Mesodermal cell (in vitro differentiated cells): ENCODE data around the gene IL1RL2.

ENCODE experiments used
- H3K27ac ChIP-seq: 2 replicates; pipeline ENCODE4 v1.7.0; 2013; ENCODE audit warnings: mild to moderate bottlenecking, low read depth, low read length, moderate library complexity; ENCODE audit not compliant: severe bottlenecking
- H3K36me3 ChIP-seq: 2 replicates; pipeline ENCODE4 v1.7.1; 2013; ENCODE audit warnings: mild to moderate bottlenecking, low read length, moderate library complexity; ENCODE audit not compliant: control insufficient read depth, insufficient read depth
- H3K4me1 ChIP-seq: one replicate; pipeline ENCODE4 v1.7.1; 2013; ENCODE audit warnings: mild to moderate bottlenecking, low read length; ENCODE audit not compliant: insufficient read depth, control insufficient read depth, poor library complexity, severe bottlenecking
- H3K4me3 ChIP-seq: 2 replicates; pipeline ENCODE4 v1.7.0; 2013; ENCODE audit warnings: low read length, control low read depth, mild to moderate bottlenecking; ENCODE audit not compliant: insufficient read depth, poor library complexity, severe bottlenecking; ENCODE audit errors: extremely low read depth
- H3K9me3 ChIP-seq: 2 replicates; pipeline ENCODE4 v1.7.1; 2013; ENCODE audit warnings: mild to moderate bottlenecking, low read length, moderate library complexity; ENCODE audit not compliant: control insufficient read depth
- WGBS, 2 experiments: methylation state at CpG; one replicate each; pipeline ENCODE4 v1.1.5; 2013; ENCODE audit warnings: missing lambda C conversion rate in 2 of 2; ENCODE audit not compliant: insufficient coverage in 2 of 2; 5-methylcytosine and 5-hydroxymethylcytosine counted together

IL1RL2 gene

DNA sequence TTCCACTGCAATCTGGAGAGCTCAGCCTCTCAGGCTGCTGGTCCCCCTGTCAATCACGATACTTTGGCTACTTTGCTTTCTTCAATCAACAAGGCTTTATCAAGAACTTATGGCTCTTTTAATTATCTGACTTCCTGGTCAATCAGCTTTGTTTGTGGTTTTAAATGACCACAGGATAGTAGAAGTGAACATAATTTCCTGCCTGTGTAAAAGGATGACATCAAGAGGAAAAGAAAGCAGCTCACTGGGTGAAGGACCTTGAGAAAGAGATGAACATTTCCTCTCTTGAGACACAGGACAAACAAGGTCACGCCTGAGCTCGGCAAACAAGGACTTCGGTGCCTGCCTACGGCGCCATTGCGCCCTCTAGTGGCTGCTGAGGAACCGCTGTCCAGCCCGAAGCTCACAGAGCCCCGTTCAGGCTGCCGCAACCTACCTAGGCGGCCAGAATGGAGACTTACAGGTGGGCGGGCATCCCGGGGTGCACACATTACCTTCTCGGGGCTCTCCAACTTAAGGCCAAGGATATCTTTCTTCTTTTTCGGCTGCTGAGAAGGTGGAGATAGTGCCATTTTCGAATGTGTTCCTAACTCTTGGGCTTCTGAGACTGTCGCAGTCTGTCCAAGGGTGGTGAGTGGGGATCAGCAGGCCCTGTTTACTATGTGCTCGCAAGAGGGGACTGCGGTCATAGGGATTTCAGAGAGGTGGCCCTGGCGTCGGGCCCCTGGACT, 54.0 kb downstream of the IL1RL2 start:
- no peak overlapping the region for H3K4me3 ChIP-seq
- H3K36me3 ChIP-seq: no peaks in the 10 kb centered on the region
- H3K9me3 ChIP-seq: no peaks in the 10 kb centered on the region
- H3K27ac ChIP-seq: peak overlapping the region; percentile 17
- peaks cover 12% of the 10 kb centered on the region for H3K4me1 ChIP-seq
- 17 to 23% methylated on average over 16 to 17 of the region's 22 CpGs for WGBS, 2 experiments

DNA sequence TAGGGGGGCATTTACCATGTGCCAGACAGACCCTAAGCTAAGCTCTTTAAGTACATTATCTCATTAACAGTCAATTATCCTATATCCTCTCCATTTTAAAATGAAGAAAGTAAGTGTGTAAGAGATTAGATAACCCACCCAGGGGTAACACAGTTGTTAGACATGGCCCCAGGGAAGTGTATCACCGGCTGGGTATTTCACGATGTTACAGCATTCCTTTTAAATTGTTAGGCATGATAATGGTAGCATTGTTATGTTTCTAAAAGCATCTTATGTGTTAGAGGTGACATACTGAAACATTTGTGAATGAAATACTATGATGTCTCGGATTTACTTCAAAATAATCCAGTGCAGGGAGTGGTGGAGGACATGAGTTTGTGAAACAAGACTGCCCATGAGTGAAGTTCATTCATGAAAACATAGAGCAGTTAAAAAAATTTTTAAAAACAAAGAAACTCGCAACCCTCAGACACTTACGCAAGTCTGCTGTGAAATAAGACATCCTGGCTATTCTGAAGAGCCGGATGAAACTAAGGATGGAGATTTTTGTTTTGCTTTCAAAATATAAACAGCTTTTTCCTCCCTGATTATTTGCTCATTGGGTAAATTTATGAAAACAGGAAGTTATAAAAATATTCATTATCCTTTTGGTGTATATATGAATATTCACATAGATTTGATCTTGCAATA, 54.9 kb downstream of the IL1RL2 start:
- Histone ChIP-seq H3K4me1 (peaks cover 7% of the 10 kb centered on the region), H3K27ac (no peak overlapping the region), H3K36me3 (no peaks in the 10 kb centered on the region), H3K9me3 (no peaks in the 10 kb centered on the region), H3K4me3 (no peak overlapping the region)
- WGBS, 2 experiments: 68 to 87% methylated on average over 3 to 6 of the region's 6 CpGs

GRCh38 chr2:102245266-102246151, 58.7 kb downstream of the IL1RL2 start:
- no peak overlapping the region for H3K4me3 ChIP-seq
- H3K9me3 ChIP-seq: no peaks in the 10 kb centered on the region
- H3K27ac ChIP-seq: no peak overlapping the region
- WGBS, 2 experiments: 86 to 92% methylated on average over 24 to 26 of the region's 27 CpGs
- no peaks in the 10 kb centered on the region for H3K36me3 ChIP-seq
- peaks cover 4% of the 10 kb centered on the region for H3K4me1 ChIP-seq

DNA sequence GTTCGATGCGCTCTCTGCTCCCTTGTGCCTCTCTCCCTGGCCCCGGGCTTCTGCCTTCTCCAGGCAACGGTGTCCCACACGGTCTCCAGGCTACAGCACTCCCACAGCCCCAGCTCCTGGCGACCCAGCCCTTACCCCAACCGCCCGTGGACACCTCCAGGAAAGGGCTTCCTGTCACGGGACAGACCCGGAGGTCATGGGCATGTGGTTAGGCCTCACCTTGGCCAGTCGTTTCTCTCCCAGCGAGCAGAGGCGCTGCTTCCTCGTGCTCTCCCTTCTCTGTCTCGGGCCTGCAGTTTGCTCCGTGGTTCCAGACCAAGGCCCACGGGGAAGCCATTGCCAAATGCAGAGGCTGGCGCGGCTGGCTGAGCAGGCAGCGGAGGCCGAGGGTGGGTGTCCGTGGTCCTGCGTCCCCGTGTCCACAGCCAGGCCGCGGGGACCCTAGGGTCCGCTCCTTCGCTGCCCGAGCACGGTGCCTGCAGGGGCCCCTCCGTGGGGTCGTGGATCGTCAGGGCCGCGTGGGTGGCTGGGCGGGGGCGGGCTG, 63.5 kb downstream of the IL1RL2 start:
- H3K27ac ChIP-seq: no peak overlapping the region
- H3K4me3 ChIP-seq: no peak overlapping the region
- H3K9me3 ChIP-seq: no peaks in the 10 kb centered on the region
- H3K36me3 ChIP-seq: no peaks in the 10 kb centered on the region
- 94 to 97% methylated on average over 28 to 35 of the region's 37 CpGs for WGBS, 2 experiments
- H3K4me1 ChIP-seq: peaks cover 7% of the 10 kb centered on the region

DNA sequence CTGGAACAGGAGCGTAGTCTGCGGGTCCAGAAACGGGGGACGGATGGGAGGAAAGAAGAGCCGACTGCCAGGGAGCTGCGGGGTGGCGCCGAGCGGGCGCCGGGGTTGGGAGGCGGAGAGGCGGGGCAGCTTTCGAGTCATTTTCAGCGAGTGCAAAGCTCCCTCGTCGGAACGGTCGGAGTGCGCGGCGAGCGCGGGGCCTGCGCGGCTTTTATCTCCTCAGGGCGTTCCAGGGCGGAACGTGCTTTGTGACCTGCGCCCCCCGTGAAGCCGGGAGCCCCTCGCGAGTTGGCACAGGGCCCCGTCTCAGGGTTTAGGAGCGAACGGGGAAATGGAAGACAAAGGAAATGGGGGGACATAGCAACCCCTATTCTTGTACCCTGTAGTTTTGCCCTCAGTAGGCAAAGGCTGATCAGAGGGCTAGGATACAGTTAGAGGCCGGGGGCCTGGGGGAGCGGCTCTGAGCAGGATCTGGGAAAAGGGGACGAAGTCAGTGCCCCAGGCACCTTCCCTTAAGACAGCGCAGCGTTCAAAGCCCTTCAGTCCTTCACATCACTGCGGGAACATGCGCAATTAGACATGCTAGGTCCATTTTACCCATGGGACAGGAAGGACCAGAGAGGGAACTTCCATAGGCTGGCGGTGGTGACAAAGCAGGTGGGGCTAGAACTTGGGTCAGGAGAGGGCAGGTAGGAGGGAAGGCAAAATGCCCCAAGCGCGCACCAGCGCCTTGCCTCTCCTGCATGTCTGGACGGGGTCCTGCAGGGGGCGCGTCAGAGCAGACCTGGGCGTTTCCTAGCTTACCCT, 64.4 kb downstream of the IL1RL2 start:
- Histone ChIP-seq H3K4me1 (peaks cover 7% of the 10 kb centered on the region), H3K27ac (no peak overlapping the region), H3K36me3 (no peaks in the 10 kb centered on the region), H3K9me3 (no peaks in the 10 kb centered on the region), H3K4me3 (peak overlapping the region; percentile 26)
- 21 to 22% methylated on average over 34 to 35 of the region's 52 CpGs for WGBS, 2 experiments

- Histone ChIP-seq H3K4me1 (peaks cover 7% of the 10 kb centered on the region), H3K4me3 (no peak overlapping the region), H3K9me3 (no peaks in the 10 kb centered on the region), H3K36me3 (no peaks in the 10 kb centered on the region), H3K27ac (no peak overlapping the region)
- no CpG with 5 or more reads among the region's 1 CpG for WGBS, 2 experiments
These were observed 65.0 kb downstream of the IL1RL2 start for GRCh38 chr2:102251849-102252203.

DNA sequence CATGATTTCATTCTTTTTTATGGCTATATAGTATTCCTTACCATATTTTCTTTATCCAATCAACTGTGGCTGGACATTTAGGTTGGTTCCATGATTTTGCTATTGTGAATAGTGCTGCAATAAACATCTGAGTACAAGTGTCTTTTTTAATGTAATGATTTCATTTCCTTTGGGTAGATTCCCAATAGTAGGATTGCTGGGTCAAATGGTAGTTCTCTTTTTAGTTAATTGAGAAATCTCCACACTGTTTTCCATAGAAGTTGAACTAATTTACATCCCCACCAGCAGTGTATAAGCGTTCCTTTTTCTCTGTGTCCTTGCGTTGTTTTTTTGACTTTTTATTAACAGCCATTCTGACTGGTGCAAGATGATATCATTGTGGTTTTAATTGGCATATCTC, 65.4 kb downstream of the IL1RL2 start:
- Histone ChIP-seq H3K36me3 (no peaks in the 10 kb centered on the region), H3K9me3 (no peaks in the 10 kb centered on the region), H3K4me3 (no peak overlapping the region), H3K4me1 (peaks cover 7% of the 10 kb centered on the region), H3K27ac (no peak overlapping the region)
- WGBS, 2 experiments: no CpG with 5 or more reads among the region's 2 CpGs

GRCh38 chr2:102253140-102253752, 66.4 kb downstream of the IL1RL2 start:
- WGBS, 2 experiments: 71 to 100% methylated on average over 1 of the region's 1 CpG
- H3K9me3 ChIP-seq: no peaks in the 10 kb centered on the region
- H3K4me3 ChIP-seq: no peak overlapping the region

GRCh38 chr2:102253753-102254150, 66.9 kb downstream of the IL1RL2 start:
- Histone ChIP-seq H3K36me3 (no peaks in the 10 kb centered on the region), H3K4me3 (no peak overlapping the region), H3K4me1 (peaks cover 7% of the 10 kb centered on the region), H3K27ac (no peak overlapping the region), H3K9me3 (no peaks in the 10 kb centered on the region)
- no CpG with 5 or more reads among the region's 2 CpGs for WGBS, 2 experiments

More at GRCh38 chr2:102253140-102253752, 66.4 kb downstream of the IL1RL2 start:
- H3K4me1 ChIP-seq: peaks cover 7% of the 10 kb centered on the region
- no peaks in the 10 kb centered on the region for H3K36me3 ChIP-seq
- no peak overlapping the region for H3K27ac ChIP-seq

DNA sequence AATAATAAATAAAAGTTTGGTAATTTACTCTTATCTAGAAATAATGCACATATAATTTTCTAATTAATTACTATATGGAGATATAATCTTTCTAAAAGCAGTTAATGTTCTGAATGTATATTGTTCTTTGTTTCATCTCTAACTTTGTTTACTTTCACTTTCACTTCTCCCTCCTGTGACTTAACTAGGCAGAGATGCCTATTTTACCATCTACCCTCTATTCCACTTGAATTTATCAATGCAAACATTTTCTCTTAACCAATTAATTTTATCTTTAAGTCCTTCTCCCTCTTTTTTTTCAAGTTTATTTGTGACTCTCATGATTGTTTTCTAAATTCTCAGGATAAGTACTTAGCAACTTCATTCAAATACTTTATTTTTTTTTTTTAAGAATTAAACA, 69.5 kb downstream of the IL1RL2 start:
- H3K9me3 ChIP-seq: no peaks in the 10 kb centered on the region
- H3K36me3 ChIP-seq: no peaks in the 10 kb centered on the region
- peaks cover under 1% of the 10 kb centered on the region for H3K4me1 ChIP-seq
- no peak overlapping the region for H3K4me3 ChIP-seq
- H3K27ac ChIP-seq: no peak overlapping the region
